Neutrophil (primary cell): Measurements from ENCODE around the gene PDE8B.

Source experiments
- H3K27ac ChIP-seq: fragments of 200-600 bp; sonication (generic); 2 replicates; pipeline ENCODE4 v1.5.1; 2016; ENCODE audit warnings: mild to moderate bottlenecking, moderate library complexity
- H3K27me3 ChIP-seq: fragments of 200-600 bp; sonication (generic); 2 replicates; pipeline ENCODE4 v1.6.0; 2016; ENCODE audit warnings: mild to moderate bottlenecking
- H3K36me3 ChIP-seq: fragments of 200-600 bp; sonication (generic); 2 replicates; pipeline ENCODE4 v1.5.1; 2017
- H3K4me1 ChIP-seq, 2 experiments: fragments of 200-600 bp in 1 of 2; sonication (generic) in 1 of 2; 1 replicate in 1 of 2; 2 replicates in 1 of 2; pipeline versions ENCODE4 v1.5.1 to v1.6.1; 2013 to 2016; ENCODE audit warnings: low read depth in 1 of 2, low read length in 1 of 2, mild to moderate bottlenecking in 1 of 2, moderate library complexity in 1 of 2; ENCODE audit not compliant: control insufficient read depth in 1 of 2, insufficient read depth in 1 of 2
- H3K4me3 ChIP-seq, 2 experiments: fragments of 200-600 bp in 1 of 2; sonication (generic) in 1 of 2; 1 replicate in 1 of 2; 2 replicates in 1 of 2; pipeline ENCODE4 v1.5.1; 2013 to 2016; ENCODE audit warnings: low read depth in 1 of 2, low read length in 1 of 2, mild to moderate bottlenecking in 1 of 2, moderate library complexity in 1 of 2
- H3K9me3 ChIP-seq: fragments of 200-600 bp; sonication (generic); 2 replicates; pipeline ENCODE4 v1.5.1; 2016
- CTCF ChIP-seq: fragments of 200-600 bp; sonication (generic); IDR thresholded peaks from 2 replicates; pipeline ENCODE4 v1.5.1; 2016; ENCODE audit warnings: antibody characterized with exemption

PDE8B gene

GRCh38 chr5:77409870-77410621 is 199.6 kb downstream of the PDE8B start:
- H3K4me3 ChIP-seq: no peak overlapping the region
- H3K4me1 ChIP-seq: no peaks in the 10 kb centered on the region
- TF ChIP-seq CTCF: no peak
- no peaks in the 10 kb centered on the region for H3K9me3 ChIP-seq
- no peaks in the 10 kb centered on the region for H3K27me3 ChIP-seq
- H3K27ac ChIP-seq: no peak overlapping the region
- no peaks in the 10 kb centered on the region for H3K36me3 ChIP-seq

GRCh38 chr5:77413049-77413448 is 202.6 kb downstream of the PDE8B start:
- H3K4me3 ChIP-seq: no peak overlapping the region
- H3K27me3 ChIP-seq: no peaks in the 10 kb centered on the region
- no peaks in the 10 kb centered on the region for H3K4me1 ChIP-seq
- H3K27ac ChIP-seq: no peak overlapping the region
- H3K9me3 ChIP-seq: no peaks in the 10 kb centered on the region
- no peak for TF ChIP-seq CTCF
- H3K36me3 ChIP-seq: no peaks in the 10 kb centered on the region

- H3K9me3 ChIP-seq: no peaks in the 10 kb centered on the region
- no peaks in the 10 kb centered on the region for H3K4me1 ChIP-seq
- no peak overlapping the region for H3K27ac ChIP-seq
- H3K27me3 ChIP-seq: no peaks in the 10 kb centered on the region
- no peaks in the 10 kb centered on the region for H3K36me3 ChIP-seq
- TF ChIP-seq CTCF: no peak
- no peak overlapping the region for H3K4me3 ChIP-seq
Observed at GRCh38 chr5:77418162-77418561, 207.7 kb downstream of the PDE8B start.

GRCh38 chr5:77418601-77419581 is 208.4 kb downstream of the PDE8B start:
- H3K27ac ChIP-seq: no peak overlapping the region
- TF ChIP-seq CTCF: no peak
- no peaks in the 10 kb centered on the region for H3K27me3 ChIP-seq
- no peaks in the 10 kb centered on the region for H3K4me1 ChIP-seq
- no peak overlapping the region for H3K4me3 ChIP-seq
- H3K36me3 ChIP-seq: peaks cover 3% of the 10 kb centered on the region
- no peaks in the 10 kb centered on the region for H3K9me3 ChIP-seq

- TF ChIP-seq CTCF: no peak
- no peaks in the 10 kb centered on the region for H3K27me3 ChIP-seq
- peaks cover 13% of the 10 kb centered on the region for H3K36me3 ChIP-seq
- H3K27ac ChIP-seq: no peak overlapping the region
- no peaks in the 10 kb centered on the region for H3K4me1 ChIP-seq
- H3K4me3 ChIP-seq: no peak overlapping the region
- H3K9me3 ChIP-seq: no peaks in the 10 kb centered on the region
Observed at GRCh38 chr5:77419644-77420582, 209.4 kb downstream of the PDE8B start.
